HEK293T (cell line): ENCODE results near the gene SLC22A15.

Experiments used
- ARNT ChIP-seq: fragments of 450-650 bp; IDR thresholded peaks from 2 replicates; pipeline ENCODE4 v1.6.1; 2017; ENCODE audit warnings: mild to moderate bottlenecking
- BHLHE40 ChIP-seq: fragments of 450-650 bp; IDR thresholded peaks from 2 replicates; pipeline ENCODE4 v1.6.1; 2016; ENCODE audit warnings: mild to moderate bottlenecking, moderate library complexity, borderline replicate concordance
- CTBP1 ChIP-seq: fragments of 450-650 bp; IDR thresholded peaks from 2 replicates; pipeline ENCODE4 v1.6.1; 2016; ENCODE audit warnings: borderline replicate concordance
- ELF4 ChIP-seq: fragments of 450-650 bp; IDR thresholded peaks from 2 replicates; pipeline ENCODE4 v1.6.1; 2017; ENCODE audit warnings: antibody characterized with exemption
- FOXK2 ChIP-seq: fragments of 450-650 bp; IDR thresholded peaks from 2 replicates; pipeline ENCODE4 v1.6.1; 2016; ENCODE audit warnings: mild to moderate bottlenecking
- FOXM1 ChIP-seq: fragments of 450-650 bp; IDR thresholded peaks from 2 replicates; pipeline ENCODE4 v1.6.1; 2017; ENCODE audit warnings: mild to moderate bottlenecking, borderline replicate concordance
- HDGF ChIP-seq: fragments of 450-650 bp; IDR thresholded peaks from 2 replicates; pipeline ENCODE4 v1.6.1; 2017; ENCODE audit warnings: antibody characterized with exemption, borderline replicate concordance
- LEF1 ChIP-seq: fragments of 450-650 bp; IDR thresholded peaks from 2 replicates; pipeline ENCODE4 v1.6.1; 2017; ENCODE audit warnings: mild to moderate bottlenecking, borderline replicate concordance
- NFRKB ChIP-seq: fragments of 450-650 bp; IDR thresholded peaks from 2 replicates; pipeline ENCODE4 v1.6.1; 2016; ENCODE audit warnings: mild to moderate bottlenecking, moderate library complexity
- SP1 ChIP-seq: fragments of 450-650 bp; IDR thresholded peaks from 2 replicates; pipeline ENCODE4 v1.6.1; 2017
- SUZ12 ChIP-seq: fragments of 450-650 bp; IDR thresholded peaks from 2 replicates; pipeline ENCODE4 v1.6.1; 2016; ENCODE audit warnings: mild to moderate bottlenecking
- TARDBP ChIP-seq: fragments of 450-650 bp; IDR thresholded peaks from 2 replicates; pipeline ENCODE4 v1.6.1; 2016
- ZNF384 ChIP-seq: fragments of 450-650 bp; IDR thresholded peaks from 2 replicates; pipeline ENCODE4 v1.6.1; 2016
- TF ChIP-seq, protein P1 (sequence below): fragments of 450-650 bp; IDR thresholded peaks from 2 replicates; pipeline ENCODE4 v1.6.1; 2016

DNA sequence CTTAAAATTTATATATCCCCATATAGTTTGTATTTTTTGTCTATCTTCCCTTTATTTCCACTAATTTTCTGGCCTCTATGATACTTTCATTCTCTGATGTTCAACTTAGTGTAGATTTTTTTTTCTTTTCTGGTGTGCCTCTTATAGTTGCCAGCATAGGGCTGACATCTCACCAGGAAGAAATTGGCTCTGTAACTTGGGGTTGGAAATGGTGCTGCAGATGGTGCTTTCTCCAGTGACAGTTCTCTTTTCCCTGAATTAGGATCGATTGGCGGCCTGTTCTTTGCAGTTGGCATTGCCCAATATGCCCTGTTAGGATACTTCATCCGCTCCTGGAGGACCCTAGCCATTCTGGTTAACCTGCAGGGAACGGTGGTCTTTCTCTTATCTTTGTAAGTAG lies 50.3 kb downstream of the SLC22A15 start:
- no peak for TF ChIP-seq TARDBP
- TF ChIP-seq ARNT = no peak
- TF ChIP-seq FOXM1 = no peak
- TF ChIP-seq LEF1 = no peak
- no peak for TF ChIP-seq BHLHE40
- TF ChIP-seq FOXK2 = no peak
- TF ChIP-seq SP1 = no peak
- TF ChIP-seq HDGF = no peak
- no peak for TF ChIP-seq ELF4
- no peak for TF ChIP-seq NFRKB
- TF ChIP-seq SUZ12 = no peak
- no peak for TF ChIP-seq CTBP1
- TF ChIP-seq, protein P1, sequence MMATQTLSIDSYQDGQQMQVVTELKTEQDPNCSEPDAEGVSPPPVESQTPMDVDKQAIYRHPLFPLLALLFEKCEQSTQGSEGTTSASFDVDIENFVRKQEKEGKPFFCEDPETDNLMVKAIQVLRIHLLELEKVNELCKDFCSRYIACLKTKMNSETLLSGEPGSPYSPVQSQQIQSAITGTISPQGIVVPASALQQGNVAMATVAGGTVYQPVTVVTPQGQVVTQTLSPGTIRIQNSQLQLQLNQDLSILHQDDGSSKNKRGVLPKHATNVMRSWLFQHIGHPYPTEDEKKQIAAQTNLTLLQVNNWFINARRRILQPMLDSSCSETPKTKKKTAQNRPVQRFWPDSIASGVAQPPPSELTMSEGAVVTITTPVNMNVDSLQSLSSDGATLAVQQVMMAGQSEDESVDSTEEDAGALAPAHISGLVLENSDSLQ = no peak
- no peak for TF ChIP-seq ZNF384
